Tibial nerve (tissue), 4 donors: ENCODE results near the gene PDXDC1.

Experiments
- EP300 ChIP-seq, 2 donors: sonication (generic); formaldehyde crosslinking; IDR thresholded peaks; one replicate each; pipeline ENCODE4 v1.6.1; 2017; ENCODE audit warnings: antibody characterized with exemption in 2 of 2, mild to moderate bottlenecking in 1 of 2
- POLR2A ChIP-seq, 2 donors: fragments of 450-650 bp; IDR thresholded peaks; one replicate each; pipeline ENCODE4 v1.6.1; 2017; ENCODE audit warnings: antibody characterized with exemption in 2 of 2, mild to moderate bottlenecking in 2 of 2, moderate library complexity in 2 of 2
- TF ChIP-seq, protein P1 (sequence below), 5 experiments: fragments of 200-600 bp in 3 of 5; fragments of 450-650 bp in 2 of 5; sonication (generic) in 3 of 5; IDR thresholded peaks; one replicate each; pipeline ENCODE4 v1.5.1; 2016 to 2019; ENCODE audit warnings: antibody characterized with exemption in 5 of 5, mild to moderate bottlenecking in 3 of 5, moderate library complexity in 2 of 5

DNA sequence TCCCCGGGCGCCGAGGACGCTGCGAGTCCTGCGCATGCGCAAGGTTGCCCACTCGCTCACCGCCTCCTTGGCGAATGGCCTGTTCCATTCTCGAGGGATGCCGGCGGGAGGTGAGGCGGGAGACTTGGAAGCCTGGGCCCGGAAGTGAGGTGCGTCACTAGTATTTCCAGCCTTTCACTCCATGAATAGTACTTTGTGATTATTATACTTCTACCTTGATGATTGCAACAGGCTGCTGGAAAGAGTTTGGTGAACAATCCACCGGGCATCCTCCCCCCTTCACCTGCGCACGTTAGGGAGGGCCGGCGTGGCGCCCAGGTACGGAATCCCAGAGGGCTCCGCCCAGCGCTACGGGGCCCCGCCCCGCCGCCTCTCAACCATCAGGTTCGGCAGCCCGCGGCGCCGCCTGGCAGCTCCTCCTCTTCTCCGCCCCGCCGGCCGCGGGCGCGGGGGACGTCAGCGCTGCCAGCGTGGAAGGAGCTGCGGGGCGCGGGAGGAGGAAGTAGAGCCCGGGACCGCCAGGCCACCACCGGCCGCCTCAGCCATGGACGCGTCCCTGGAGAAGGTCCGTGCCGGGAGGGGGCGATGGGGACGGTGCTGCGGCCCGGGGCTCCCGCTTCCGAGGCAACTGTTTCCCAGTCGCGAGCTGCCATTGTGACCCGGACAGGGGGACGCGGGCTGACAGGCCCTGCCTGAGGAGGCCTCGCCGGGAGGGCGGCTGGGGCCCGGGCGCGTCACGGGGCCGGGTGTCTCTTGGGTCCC lies at the start of gene PDXDC1:
- TF ChIP-seq POLR2A (IDR thresholded peaks at IDR 0.05) (peak in 1 of 2 donors; percentile 41), EP300 (IDR thresholded peaks at IDR 0.05) (peak in 1 of 2 donors; percentile 90)
- TF ChIP-seq, protein P1, sequence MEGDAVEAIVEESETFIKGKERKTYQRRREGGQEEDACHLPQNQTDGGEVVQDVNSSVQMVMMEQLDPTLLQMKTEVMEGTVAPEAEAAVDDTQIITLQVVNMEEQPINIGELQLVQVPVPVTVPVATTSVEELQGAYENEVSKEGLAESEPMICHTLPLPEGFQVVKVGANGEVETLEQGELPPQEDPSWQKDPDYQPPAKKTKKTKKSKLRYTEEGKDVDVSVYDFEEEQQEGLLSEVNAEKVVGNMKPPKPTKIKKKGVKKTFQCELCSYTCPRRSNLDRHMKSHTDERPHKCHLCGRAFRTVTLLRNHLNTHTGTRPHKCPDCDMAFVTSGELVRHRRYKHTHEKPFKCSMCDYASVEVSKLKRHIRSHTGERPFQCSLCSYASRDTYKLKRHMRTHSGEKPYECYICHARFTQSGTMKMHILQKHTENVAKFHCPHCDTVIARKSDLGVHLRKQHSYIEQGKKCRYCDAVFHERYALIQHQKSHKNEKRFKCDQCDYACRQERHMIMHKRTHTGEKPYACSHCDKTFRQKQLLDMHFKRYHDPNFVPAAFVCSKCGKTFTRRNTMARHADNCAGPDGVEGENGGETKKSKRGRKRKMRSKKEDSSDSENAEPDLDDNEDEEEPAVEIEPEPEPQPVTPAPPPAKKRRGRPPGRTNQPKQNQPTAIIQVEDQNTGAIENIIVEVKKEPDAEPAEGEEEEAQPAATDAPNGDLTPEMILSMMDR (IDR thresholded peaks at IDR 0.05): peak in 2 of 5 experiments; percentile 9 to 18
